ENCODE measurements around the gene SPATS2.
"Not testable (repeated sequence)": the region's sequence is repeated elsewhere in the genome, so short reads cannot be mapped to it uniquely, and the experiment has no call there.

Gene SPATS2

DNA sequence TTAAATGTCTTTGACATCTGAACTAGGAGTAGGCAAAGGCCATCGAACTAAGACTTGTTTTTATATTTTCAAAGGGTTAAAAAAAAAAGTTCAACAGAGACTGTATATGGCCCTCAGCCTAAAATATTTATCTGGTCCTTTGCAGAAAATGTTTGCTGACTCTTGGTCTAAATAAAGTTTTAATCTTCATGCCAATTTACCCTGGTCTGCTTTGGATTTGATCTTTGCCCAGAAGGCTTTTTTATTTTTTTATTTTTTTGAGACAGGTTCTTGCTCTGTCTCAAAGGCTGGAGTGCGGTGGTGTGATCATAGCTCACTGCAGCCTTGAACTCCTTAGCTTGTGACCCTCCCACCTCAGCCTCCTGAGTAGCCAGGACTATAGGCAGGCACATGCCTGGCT lies 47.1 kb downstream of the SPATS2 start:
- DNase-seq = no peak

DNA sequence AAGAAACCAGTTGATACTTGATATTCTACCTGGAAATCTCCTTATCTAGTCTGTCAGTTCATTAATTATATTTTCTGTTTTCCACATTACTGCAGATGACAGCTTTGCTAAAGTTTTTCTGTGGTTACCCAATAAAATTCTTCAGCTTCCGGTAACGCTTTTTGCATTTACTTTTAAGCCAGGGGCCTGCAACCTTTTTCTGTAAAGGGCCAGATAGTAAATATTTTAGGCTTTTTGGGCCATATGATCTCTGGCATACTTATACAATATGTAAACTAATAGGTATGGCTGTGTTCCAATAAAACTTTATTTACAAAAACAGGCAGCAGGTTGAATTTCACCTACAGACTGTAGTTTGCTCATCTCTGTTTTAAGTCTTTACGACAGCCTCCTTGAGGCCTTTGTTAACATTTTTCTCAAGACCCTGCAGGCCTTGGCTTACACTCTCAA lies 48.3 kb downstream of the SPATS2 start:
- no peak for DNase-seq

DNA sequence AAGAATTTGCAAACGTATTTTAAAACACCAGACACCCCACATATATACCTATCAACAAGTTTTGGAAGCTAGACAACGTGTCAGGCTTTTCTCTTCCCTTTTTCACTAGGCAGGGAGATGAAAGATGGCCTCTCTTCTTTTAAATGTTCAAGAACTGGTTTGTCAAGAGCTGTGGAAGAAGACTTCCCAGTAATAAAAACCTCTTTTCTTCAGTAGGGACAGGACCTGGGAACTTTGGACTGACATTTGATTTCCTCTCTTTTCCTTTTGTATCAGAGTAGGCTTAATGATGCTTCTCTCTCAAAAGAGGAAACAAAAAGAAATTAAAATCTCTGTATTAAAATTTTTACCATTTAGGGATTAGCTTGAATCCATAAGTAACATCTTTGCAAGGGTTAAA lies 49.6 kb downstream of the SPATS2 start:
- DNase-seq = no peak

DNA sequence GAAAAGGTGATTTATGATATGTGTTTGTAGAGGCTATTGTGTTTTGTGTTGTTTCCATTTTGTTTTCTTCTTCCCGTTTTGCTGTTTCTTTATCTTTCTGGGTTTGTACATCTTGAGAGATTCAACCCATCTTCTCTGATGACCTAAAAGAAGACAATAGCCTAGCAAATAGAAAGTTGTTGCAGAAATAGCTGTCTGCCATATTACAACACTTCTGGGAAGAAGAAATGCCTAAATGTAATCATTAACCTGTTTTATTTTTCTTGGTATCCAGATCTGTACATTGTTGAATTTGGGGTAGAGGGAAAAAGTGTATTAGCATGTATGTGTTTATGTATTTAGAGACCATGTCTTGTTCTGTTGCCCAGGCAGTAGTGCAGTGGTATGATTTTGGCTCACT lies 50.3 kb downstream of the SPATS2 start:
- DNase-seq = no peak

DNA sequence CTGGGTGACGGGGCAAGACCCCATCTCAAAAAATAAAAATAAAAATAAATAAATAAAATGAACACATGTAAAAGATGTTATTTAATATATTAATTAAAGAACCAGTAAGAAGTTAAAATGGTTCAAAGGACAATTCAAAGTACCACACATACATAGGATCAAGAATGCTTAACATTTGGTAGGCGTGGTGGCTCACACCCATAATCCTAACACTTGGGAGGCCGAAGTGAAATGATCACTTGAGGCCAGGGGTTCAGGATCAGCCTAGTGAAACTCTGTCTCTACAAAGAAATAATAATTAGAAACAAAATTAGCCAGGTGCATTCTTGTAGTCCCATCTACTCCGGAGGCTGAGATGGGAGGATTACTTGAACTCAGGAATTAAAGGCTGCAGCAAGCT lies 53.3 kb downstream of the SPATS2 start:
- DNase-seq = no peak

DNA sequence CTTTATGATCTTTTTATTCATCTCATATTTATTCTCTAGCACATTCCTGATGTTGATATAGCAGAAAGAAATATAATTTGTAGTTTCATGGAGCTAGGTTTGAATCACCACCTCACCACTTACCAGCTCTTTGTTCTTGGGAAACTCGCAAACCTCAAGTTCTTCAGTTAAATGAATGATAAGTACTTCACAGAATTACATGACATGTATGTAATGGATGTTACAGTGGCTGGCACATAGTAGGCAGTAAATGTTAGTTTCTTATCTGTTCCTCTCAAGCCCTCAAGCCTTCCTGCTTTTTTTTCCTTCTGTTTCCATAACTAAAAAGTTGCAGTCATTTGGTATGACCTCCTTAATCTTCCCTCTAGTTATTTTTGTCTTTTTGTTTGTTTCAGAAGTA lies 54.9 kb downstream of the SPATS2 start:
- DNase-seq = no peak

DNA sequence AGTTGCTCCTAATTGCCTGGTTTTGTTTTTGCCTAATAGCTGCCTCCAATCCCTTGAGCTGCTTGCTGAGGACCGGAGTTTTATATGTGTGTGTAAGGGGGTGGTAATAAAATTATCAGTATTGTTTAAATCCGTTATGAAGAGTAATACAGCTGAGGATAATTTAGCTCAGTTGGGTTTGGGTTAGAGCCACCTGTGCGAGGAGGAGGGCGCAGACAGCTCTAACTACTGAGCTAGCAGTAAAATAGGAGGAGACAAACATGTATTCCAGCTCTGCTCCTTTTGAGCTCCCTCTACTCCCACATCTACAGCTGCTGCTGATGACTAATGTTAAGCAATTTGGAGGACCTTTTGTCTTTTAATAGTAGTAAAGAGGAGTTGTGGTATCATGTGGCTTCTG lies 61.5 kb downstream of the SPATS2 start:
- no peak for DNase-seq

DNA sequence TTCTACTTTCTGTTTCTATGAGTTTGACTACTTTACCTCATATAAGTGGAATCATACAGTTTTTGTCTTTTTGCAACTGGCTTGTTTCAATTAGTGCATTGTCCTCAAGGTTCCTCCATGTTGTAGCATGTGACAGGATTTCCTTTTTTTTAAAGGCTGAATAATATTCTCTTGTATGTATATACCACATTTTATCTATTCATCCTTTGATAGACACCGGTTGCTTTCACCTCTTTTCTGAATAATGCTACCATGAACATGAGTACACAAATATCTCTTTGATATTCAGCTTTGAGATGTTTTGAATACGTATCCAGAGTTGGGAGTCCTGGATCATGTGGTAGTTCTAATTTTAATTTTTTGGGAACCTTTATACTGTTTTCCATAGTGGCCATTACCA lies 65.4 kb downstream of the SPATS2 start:
- DNase-seq = no peak

DNA sequence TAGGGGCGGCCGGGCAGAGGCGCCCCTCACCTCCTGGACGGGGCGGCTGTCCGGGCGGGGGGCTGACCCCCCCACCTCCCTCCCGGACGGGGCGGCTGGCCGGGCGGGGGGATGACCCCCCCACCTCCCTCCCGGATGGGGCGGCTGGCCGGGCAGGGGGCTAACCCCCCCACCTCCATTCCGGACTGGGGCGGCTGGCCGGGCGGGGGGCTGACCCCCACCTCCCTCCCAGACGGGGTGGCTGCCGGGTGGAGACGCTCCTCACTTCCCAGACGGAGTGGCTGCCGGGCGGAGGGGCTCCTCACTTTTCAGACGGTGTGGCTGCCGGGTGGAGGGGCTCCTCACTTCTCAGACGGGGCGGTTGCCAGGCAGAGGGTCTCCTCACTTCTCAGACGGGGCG lies 69.5 kb downstream of the SPATS2 start:
- not testable (repeated sequence) for DNase-seq

DNA sequence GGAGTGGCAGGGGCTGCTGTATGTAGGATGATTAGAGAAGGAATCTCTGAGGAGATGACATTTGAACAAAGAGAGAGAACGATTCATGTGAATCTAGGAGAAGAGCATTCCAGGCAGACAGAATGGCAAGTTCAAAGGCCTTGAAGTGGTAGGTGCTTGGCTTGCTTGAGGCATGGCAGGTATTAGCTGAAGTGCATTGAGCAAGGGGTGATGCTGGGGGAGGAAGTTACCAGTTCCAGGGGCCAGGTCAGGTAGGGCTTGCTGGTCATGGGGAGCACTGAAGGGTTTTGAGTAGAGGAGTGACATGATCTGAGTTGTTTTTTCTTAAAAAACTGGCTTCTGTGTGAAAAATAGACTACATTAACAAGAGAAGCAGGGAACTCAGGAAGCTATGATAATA lies 71.8 kb downstream of the SPATS2 start:
- DNase-seq = no peak

DNA sequence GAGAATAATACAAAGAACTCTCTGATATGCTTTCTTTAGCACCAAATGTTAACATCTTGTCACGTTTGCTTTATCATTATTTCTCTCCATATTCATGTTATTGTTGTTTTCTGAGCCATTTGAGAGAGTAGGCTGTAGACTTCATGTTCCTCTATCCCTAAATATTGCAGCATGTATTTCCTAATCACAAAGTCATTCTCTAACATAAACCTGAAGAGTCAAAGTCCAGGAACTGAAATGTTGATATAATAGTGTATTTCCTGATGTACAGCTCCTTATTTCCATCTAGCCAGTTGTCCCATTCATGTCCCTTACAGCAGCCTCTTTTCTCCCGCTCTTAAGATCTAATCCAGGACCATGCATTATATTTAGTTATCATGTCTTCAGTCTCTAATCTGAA lies 72.8 kb downstream of the SPATS2 start:
- no peak for DNase-seq

DNA sequence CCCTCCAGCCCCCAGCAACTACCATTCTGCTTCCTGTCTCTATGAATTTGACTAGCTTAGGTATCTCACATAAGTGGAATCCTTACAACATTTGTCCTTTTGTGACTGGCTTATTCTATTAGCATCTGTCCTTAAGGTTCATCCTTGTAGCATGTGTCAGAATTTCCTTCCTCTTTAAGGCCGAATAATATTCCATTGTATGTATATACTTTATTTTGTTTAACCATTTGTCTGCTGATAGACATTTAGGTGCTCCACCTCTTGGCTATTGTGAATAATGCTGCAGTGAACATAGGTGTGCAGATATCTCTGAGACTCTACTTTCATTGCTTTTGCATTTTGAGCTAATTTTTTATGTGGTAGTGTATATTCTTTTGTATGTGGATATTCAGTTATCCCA lies 75.7 kb downstream of the SPATS2 start:
- DNase-seq = no peak

DNA sequence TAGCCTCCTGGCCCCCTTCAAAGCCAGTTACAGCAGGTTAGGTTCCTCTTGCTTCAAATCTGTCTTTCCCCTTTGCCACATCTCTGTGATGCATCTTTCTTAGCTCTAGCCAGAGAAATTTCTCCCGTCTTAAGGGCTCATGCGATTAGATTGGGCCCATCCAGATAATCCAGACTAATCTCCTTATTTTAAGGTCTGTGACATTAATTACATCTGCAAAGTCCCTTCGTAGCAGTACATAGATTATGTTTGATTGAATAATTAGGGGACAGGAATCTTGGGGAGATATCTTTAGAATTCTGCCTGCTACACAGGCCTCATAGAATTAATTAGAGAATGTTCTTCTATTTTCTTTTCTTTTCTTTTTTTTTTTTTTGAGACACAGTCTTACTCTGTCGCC lies 79.3 kb downstream of the SPATS2 start:
- no peak for DNase-seq

DNA sequence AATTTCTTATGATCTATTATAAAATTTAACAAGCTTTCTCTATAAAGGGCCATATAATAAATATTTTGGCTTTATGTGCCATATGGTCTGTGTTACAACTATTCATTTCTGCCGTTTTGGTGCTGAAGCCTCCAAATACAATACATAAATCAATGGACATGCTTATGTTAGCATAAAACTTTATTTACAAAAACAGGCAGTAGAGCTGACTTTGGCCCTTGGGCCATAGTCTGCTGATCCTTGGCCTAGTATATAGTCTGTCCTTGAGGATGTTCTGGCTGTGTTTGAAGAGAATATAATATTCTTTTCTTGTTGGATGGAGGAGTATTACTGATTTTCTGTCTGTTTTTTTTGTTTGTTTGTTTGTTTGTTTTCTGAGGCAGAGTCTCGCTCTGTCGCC lies 81.6 kb downstream of the SPATS2 start:
- no peak for DNase-seq

DNA sequence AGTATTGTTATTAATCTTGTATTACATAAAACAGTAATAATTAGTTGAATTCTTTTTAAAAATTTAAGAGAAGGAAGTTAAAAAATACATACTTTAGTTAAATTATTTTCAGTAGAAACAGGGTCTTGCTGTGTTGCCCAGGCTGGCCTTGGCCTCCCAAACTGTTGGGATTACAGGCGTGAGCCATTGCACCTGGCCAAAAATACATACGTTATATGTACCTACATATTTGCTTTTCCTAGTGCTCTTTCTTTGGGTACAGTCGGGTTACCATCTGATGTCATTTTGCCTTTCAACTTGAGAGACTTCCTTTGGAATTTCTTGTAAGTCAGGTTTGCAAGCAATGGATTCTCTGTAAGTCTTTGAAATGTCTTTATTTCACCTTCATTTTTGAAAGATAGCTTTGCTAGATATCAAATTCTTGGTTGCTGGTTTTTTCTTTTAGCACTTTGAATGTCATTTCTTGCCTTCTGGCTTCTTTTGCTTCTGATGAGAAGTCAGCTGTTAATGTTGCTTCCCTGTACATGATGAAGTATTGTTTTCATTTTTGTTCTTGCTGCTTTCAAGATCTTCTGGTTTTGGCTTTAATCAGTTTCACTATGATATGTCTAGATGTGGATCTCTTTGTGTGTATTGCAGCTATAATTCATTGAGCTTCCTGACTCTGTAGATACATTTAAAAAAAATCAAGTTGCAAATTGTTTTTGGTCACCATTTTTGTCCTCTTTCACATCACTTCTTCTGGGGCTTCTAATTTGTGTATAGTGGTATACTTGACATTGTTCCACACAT lies 84.4 kb downstream of the SPATS2 start:
- no peak for DNase-seq

DNA sequence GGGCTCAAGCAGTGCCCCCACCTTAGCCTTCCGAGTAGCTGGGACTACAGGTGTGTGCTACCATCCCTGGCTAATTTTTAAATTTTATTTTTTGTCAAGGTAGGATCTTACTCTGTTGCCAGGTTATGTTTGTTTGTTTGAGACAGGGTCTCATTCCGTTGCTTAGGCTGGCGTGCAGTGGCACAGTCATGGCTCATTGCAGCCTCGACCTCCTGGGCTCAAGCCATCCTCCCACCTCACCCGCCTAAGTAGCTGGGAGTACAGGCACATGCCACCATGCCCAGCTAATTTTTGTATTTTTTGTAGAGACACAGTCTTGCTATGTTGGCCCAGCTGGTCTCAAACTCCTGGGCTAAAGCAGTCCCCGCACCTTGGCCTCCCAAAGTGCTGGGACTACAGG lies 88.2 kb downstream of the SPATS2 start:
- DNase-seq = no peak

DNA sequence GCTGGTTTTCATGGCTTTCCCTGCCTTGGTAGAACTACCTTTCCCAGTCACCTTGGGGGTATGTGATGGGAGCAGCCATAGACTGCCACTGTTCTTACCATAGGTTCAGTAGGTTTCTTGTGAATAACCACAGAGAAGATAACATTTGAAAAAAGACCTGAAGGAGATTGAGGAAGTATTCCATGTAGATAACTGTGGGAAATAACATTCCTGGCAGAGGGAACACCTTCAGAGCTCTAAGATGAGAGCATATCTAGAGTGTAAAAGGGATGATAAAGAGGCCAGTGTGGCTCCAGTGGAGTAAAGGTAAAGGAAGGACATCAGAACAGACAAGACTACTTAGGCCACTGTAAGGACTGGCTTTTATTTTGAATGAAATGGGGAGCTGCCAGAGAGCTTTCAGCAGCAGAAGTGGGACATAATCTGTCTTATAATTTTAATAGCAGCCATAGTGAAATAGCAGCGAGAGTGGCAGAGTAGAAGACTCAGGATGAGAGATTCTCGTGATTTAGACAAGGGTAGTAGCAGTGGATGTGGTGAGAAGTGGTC lies 88.9 kb downstream of the SPATS2 start:
- DNase-seq = no peak

DNA sequence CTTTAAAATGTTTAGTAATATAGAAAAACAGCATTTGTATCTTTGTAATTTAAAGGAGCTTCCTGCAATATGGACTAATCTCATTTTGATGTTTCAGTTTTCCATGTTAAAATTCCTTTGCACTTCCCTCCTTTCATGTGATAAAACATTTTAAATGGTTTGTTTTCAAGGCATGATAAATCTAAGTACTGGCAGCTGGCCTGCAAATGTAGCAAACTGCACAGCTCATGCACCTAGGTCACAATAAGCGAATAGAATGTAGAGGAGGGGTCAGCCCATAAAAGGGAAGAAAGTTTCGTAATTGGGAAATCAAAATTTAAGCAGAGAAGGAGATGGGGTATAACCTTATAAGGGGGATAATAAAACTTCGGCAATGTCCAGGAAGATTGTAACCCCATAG lies 91.6 kb downstream of the SPATS2 start:
- DNase-seq = no peak

DNA sequence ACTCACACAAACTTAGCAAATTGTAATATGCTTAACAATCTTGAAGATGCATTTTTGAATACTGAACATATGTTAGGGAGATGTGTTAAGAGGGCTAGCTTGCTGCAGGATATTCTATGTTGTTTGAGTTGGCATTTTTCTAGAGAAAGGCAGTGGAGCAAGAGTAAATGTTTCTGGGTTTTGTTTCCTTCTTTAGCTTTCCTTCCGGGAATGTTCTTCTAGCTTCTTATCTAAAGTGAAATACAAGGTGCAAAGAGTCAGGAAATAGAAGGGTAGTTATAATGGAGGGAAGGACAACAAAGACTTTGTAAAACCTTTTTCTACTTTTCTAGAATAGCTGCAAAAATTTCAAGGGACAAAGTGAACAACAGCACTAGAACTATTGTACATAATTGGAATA lies 94.0 kb downstream of the SPATS2 start:
- DNase-seq = no peak

DNA sequence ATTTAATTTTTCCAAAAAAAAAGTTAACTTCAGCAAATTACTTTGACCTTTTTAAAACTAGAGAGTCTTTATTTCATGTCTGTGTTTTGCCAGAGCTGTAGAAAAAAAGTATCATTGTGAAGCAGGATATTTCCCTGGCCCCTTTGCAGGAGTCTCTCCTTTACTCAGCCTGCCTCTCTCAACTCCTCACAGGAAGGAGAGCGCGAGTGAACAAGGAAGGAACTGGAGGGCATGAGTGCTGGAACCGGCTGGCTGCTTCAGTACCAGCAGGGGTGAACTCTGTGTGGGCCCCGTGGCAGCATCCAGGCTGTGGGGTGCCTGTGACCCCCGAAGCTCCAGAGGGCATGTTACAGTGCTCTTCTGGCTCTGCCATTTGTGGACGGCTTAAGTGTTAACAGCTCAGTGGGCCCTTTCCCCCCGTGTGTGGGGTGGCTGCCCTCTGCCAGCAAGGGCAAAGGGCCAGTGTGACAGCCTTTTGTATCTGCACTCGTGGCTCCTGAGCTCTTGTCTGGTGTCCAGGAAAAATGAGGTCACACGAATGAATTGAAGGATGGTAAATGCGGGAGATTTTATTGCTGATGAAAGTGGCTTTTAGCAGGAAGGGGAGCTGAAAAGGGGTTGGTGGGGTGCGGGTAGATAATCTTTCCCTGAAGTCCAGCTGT lies 95.0 kb downstream of the SPATS2 start:
- DNase-seq = no peak

DNA sequence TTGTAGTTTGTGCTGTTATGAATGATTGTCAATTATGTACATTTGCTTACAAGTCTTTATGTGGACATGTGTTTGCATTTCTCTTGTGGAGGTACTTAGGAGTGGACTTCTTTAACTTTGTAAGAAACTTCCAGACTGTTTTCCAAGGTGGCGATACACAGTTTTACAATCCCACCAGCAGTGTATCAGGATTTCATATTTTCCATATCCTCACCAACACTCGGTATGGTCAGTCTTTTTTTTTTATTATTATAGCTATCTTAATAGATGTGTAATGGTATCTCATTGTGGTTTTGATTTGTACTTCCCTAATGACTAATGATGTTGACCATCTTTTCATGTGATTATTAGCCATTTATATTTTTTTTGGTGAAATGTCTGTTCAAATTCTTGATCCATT lies 97.9 kb downstream of the SPATS2 start:
- no peak for DNase-seq

DNA sequence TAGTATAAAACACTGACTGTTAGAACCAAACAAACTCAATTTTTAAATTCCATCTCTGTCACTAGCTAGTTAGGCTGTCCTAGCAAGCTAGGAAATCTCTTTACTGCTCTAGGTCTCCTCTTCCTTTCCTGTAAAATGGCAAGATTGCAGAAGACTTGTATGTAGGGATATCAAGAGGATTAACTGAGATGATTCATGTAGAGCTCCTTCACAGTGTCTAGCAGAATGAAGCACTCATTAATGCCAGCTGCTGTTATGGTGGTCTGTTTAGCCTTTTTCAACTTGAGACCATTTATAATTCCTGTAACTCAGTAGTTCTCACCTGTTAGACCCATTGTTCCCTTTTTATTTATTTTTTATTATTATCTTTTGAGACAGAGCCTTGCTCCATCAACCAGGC lies 103.7 kb downstream of the SPATS2 start:
- DNase-seq = no peak

DNA sequence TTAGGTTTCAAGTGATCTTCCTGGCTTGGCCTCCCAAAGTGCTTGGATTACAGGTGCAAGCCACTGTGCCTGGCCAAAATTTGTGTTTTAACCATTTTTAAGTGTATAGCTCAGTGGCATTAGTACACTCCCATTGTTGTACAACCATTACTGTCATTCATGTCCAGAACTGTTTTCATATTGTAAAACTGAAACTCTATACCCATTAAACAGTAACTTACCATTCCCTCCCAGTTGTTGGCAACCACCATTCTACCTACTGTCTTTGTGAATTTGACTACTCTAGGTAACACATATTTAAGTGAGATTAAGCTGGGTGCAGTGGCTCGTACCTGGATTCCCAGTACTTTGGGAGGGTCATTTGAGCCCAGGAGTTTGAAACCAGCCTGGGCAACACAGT lies 104.3 kb downstream of the SPATS2 start:
- no peak for DNase-seq

DNA sequence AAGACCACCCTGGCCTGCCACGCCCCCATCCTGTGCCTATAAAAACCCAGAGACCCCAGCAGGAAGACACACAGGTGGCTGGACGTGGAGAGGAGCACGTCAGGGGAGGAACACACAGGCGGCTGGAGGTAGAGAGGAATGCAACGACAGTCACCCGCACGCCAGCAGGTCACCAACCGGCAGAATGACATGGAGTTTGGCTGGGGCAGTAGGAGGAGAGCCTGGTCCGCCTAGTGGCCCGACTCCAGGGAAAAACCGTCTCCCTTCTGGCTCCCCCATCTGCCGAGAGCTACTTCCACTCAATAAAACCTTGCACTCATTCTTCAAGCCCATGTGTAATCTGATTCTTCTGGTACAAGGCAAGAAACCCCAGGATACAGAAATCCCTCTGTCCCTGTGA lies 108.8 kb downstream of the SPATS2 start:
- no peak for DNase-seq
